Spinal cord (tissue), 10 donors: ENCODE measurements around the gene CNDP2. TPM values are rescaled to one million over a fixed set of nuclear protein-coding genes. Genes with fewer than 3 reads are reported as not detected.
"Not testable (repeated sequence)": the region's sequence is repeated elsewhere in the genome, so short reads cannot be mapped to it uniquely, and the experiment has no call there.

ENCODE experiments used
- DNase-seq, 6 donors: peaks; one replicate each; pipeline versions ENCODE4 v3.0.0 to v3.0.0-alpha.2; 2013 to 2015; ENCODE audit warnings: low spot score in 6 of 6, low read depth in 4 of 6
- H3K27ac ChIP-seq: one replicate; pipeline ENCODE4 v1.5.1; 2013; ENCODE audit warnings: low read depth, low read length, control low read depth
- H3K27me3 ChIP-seq: one replicate; pipeline ENCODE4 v1.6.1; 2013; ENCODE audit warnings: low read length; ENCODE audit not compliant: control insufficient read depth, insufficient read depth
- H3K36me3 ChIP-seq: one replicate; pipeline ENCODE4 v1.6.1; 2013; ENCODE audit warnings: low read length; ENCODE audit not compliant: control insufficient read depth, insufficient read depth
- H3K4me1 ChIP-seq: one replicate; pipeline ENCODE4 v1.6.1; 2013; ENCODE audit warnings: low read length; ENCODE audit not compliant: control insufficient read depth, insufficient read depth
- H3K4me3 ChIP-seq: one replicate; pipeline ENCODE4 v1.5.1; 2013; ENCODE audit warnings: low read depth, low read length, control low read depth
- H3K9me3 ChIP-seq: one replicate; pipeline ENCODE4 v1.6.1; 2013; ENCODE audit warnings: low read length; ENCODE audit not compliant: control insufficient read depth, insufficient read depth
- WGBS: methylation state at CpG from one replicate; pipeline ENCODE4 v1.1.5; 2013; ENCODE audit warnings: missing lambda C conversion rate; ENCODE audit not compliant: insufficient coverage; 5-methylcytosine and 5-hydroxymethylcytosine counted together
- polyA plus RNA-seq, 2 donors: library from polyadenylated mRNA; unstranded; fragments of 120-200 nt; gene quantifications; one replicate each; pipeline ENCODE4 v1.2.1, GENCODE V29; 2013; ENCODE audit not compliant: insufficient read length in 2 of 2
- total RNA-seq, 2 donors: library from RNA; depleted of rRNA in 1 of 2; stranded (reverse); fragments of 120-200 nt in 1 of 2; fragments of >200 nt in 1 of 2; gene quantifications; one replicate each; pipeline versions ENCODE4 v1.2.3 to v1.2.4, GENCODE V29; 2013 to 2014
- donor health status: healthy.

CNDP2 gene
- total and polyA plus RNA-seq, 4 donors: 66.4 to 135 (median 98.4) TPM

DNA sequence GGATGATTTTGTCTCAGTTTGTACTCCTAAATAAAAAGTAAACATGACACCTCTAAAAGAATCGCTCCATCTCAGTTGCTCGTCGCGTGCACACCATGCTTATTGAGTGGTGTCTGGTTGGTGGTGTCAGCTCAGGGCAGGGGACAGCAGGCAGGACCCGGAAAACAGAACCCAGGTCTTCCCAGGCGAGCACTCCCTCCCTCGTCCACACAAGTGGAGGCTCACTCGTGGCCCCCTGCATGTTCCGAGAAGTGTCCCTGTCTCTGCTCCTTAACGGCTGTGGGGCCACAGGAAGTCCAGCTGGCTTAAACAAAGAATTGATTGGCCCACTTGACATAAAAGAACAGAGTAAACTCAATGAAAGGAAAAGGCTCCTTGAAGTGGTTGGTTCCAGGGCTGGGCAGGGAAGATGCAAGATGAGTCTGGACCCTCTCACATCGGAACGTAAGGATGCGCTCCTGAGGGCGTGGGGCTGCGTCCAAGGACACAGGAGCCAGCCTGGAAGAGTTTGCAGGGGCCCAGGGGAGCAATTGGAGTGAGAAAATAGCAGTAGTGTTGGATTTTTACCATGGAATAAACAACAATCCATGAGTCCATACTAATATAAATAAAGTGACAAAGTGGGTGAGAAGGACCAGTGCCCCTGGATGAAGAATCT lies 25.0 kb downstream of the CNDP2 start:
- 95% methylated on average over 13 of the region's 15 CpGs for WGBS
- Histone ChIP-seq H3K9me3 (no peaks in the 10 kb centered on the region), H3K27me3 (no peaks in the 10 kb centered on the region), H3K36me3 (peaks cover 60% of the 10 kb centered on the region), H3K27ac (no peak overlapping the region), H3K4me1 (peaks cover 4% of the 10 kb centered on the region), H3K4me3 (no peak overlapping the region)
- no peak for DNase-seq

DNA sequence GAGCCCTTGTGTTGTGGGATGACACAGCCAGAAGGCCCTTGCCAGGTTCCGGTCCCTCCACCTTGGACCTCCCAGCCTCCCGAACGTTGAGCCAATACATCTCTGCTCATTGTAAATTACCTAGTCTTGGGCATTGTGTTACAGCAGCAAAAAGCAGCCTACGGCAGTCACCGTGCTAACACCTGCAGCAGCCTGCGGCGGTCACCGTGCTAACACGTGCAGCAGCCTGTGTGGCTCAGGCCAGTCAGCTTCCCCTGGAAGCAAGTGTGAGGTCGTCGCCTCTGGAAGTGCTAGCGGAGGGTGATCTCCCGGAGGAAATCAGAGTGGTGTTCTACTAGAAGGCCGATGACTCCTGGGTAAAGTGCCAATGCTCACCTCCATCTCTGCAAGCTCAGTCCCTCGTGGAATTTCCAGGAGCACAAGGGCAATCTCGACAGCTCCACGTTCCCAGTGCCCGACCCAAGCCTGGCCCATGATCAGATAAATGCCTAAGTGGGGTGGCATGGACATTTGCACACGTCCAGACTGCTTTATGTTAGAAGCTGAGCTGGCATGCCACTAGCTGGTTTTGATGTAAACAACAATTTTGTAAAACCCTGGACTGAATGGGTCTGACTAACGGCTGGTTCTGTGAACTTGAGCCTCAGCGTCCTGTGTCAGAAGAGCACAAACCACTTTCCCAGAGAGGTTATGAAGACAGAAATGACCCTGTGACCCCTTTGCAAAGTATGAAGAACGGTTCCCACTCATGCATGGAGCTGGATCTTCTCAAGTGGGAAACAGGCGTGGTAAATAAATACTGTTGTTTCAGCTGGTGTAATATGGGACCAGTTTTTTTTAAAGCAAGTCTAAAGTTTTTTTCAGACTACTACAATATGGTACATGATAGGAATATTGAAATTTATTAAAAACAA lies 26.7 kb downstream of the CNDP2 start:
- no peak overlapping the region for H3K4me3 ChIP-seq
- WGBS: 88% methylated on average over 21 of the region's 23 CpGs
- H3K27ac ChIP-seq: no peak overlapping the region
- H3K4me1 ChIP-seq: peaks cover 4% of the 10 kb centered on the region
- peak in 1 of 6 donors; percentile 22 for DNase-seq
- no peaks in the 10 kb centered on the region for H3K9me3 ChIP-seq
- no peaks in the 10 kb centered on the region for H3K27me3 ChIP-seq
- peaks cover 45% of the 10 kb centered on the region for H3K36me3 ChIP-seq

DNA sequence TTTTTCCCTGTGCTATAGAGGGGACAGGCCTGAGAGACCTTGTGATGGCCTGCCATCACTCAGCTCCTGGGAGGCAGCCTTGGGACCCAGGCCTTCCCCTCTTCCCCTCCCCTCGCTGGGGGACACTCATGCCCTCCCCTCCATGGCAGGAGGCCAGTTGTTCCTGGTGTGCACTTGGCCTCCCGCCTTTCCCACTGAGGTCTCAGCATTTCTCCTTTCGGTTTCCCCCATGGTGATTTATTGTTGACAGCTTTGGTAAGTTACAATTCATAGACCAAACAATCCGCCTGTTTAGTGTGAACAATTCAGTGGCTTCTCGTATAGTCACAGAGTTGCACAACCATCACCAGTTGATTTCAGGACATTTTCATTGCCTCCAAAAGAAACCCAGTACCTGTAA lies 27.9 kb downstream of the CNDP2 start:
- Histone ChIP-seq H3K27ac (peak overlapping the region; percentile 3), H3K9me3 (no peaks in the 10 kb centered on the region), H3K36me3 (peaks cover 33% of the 10 kb centered on the region), H3K27me3 (no peaks in the 10 kb centered on the region), H3K4me3 (no peak overlapping the region), H3K4me1 (peaks cover 4% of the 10 kb centered on the region)
- DNase-seq: peak in 2 of 6 donors; percentile 11 to 51
- WGBS: 38% methylated on average over 2 of the region's 5 CpGs

DNA sequence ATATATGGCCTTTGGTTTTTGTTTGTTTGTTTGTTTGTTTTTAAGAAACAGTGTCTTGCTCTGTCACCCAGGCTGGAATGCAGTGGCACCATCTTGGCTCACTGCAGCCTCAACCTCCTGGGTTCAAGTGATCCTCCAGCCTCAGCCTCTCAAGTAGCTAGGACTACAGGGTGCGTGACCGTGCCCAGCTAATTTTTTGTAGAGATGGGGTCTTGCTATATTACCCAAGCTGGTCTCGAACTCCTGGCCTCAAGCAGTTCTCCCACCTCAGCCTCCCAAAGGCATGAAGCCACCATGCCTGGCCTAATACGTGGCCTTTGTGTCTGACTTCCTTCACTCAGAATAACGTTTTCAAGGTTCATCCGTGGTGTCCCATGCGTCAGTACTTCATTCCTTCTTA lies 28.8 kb downstream of the CNDP2 start:
- H3K27ac ChIP-seq, DNase-seq, H3K4me3 ChIP-seq, H3K4me1 ChIP-seq, H3K9me3 ChIP-seq, H3K27me3 ChIP-seq: not testable (repeated sequence)
- peaks cover 25% of the 10 kb centered on the region for H3K36me3 ChIP-seq
- WGBS: 89% methylated on average over 1 of the region's 7 CpGs

DNA sequence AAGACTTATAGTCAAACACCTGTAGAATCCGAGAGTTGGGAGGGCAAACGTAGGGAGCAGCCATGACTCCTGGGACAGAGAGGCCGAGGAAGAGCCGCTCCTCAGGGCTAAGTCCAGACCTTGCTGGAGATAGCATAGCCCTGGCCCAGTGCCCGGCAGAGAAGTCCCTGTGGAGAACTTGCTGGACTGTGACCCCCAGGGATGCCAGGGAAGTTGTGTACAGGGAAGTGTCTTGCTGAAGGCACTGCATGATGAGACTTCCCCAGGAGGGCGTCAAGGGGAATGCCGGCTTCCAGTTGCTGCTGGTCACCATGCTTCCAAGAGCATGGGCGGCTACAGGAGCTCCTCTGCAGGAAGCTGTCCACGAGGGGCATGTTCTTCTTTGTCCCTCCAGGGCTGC lies 29.6 kb downstream of the CNDP2 start:
- Histone ChIP-seq H3K9me3 (no peaks in the 10 kb centered on the region), H3K4me1 (peaks cover 4% of the 10 kb centered on the region), H3K4me3 (no peak overlapping the region), H3K27me3 (no peaks in the 10 kb centered on the region), H3K36me3 (peaks cover 17% of the 10 kb centered on the region), H3K27ac (no peak overlapping the region)
- WGBS: 94% methylated on average over 9 of the region's 9 CpGs
- DNase-seq: no peak

DNA sequence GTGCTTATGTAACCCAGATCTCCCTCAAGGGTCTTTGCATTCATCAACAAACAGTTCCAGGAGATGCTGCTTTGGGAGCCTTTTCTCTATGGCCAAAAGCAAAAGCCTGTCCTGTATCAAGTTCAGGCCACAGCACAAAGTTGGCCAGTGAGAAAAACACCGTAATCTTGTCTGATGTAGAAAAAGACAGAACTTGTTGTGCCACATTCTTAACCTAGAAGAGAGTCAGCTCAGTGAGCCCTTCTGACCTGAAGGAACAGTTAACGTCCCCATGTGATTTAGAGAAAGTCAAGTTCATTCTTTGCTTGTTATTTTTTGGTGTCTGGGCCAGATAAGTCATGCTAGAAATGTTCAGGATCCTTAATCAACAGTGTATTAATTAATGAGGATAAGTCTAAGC lies 30.3 kb downstream of the CNDP2 start:
- Histone ChIP-seq H3K4me3 (no peak overlapping the region), H3K27me3 (no peaks in the 10 kb centered on the region), H3K4me1 (peaks cover 4% of the 10 kb centered on the region), H3K27ac (no peak overlapping the region), H3K9me3 (no peaks in the 10 kb centered on the region), H3K36me3 (peaks cover 11% of the 10 kb centered on the region)
- WGBS: 83% methylated on average over 2 of the region's 2 CpGs
- DNase-seq: no peak

DNA sequence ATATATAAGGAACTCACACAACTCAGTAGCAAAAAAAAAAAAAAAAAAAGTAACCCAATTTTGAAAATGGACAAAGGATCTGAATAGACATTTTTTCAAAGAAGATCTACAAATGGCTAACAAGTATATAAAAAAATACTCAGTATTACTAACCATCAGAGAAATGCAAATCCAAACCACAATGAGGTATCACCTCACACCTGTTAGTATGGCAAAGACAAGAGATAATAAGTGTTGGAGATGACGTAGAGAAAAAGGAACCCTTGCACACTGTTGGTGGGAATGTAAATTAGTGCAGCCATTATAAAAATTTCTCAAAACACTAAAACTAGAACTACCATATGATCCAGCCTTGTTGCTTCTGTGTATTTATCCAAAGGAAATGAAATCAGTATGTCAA lies 32.3 kb downstream of the CNDP2 start:
- Histone ChIP-seq H3K27me3 (no peaks in the 10 kb centered on the region), H3K4me1 (peaks cover 4% of the 10 kb centered on the region), H3K9me3 (no peaks in the 10 kb centered on the region), H3K36me3 (peaks cover 2% of the 10 kb centered on the region), H3K4me3 (no peak overlapping the region), H3K27ac (no peak overlapping the region)
- no peak for DNase-seq
- no CpG with 5 or more reads among the region's 1 CpG for WGBS

DNA sequence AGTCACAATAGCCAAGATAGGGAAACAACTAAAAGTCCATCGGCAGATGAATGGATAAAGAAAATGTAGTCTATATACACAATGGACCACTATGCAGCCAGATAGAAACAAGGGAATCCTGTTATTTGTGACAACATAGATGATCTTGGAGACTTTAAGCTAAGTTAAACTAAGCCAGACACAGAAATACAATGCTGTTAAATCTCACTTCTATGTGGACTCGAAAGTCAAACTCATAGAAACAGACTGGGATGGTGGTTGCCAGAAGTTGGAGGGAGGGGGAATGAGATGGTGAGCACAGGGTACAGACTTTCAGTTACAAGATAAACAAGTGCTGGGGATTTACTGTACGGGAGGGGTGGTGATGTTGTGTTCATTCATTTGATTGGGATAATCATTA lies 32.8 kb downstream of the CNDP2 start:
- Histone ChIP-seq H3K9me3 (no peaks in the 10 kb centered on the region), H3K27me3 (no peaks in the 10 kb centered on the region), H3K4me1 (peaks cover 3% of the 10 kb centered on the region), H3K36me3 (peaks cover 1% of the 10 kb centered on the region), H3K27ac (no peak overlapping the region), H3K4me3 (no peak overlapping the region)
- DNase-seq: no peak
- no CpG with 5 or more reads among the region's 3 CpGs for WGBS

DNA sequence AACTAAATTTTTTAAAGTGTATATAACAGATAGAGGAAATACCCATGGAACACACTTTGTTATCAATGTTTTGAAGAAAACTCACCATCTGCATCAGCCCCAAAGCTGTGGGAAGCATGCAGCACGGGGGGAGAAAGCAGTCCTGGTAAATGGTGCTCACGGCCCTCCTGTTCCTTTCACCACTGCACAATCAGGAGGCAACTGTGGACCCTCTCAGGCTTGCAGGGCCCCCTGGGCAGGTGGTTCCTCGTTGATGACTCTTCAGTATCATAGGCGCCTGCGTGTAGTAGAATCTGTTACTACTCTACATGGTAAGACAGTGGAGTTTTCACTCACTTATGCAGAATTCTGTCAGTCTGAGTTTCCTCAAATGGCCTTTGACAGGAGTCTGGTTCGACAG lies 33.2 kb downstream of the CNDP2 start:
- 89% methylated on average over 5 of the region's 6 CpGs for WGBS
- Histone ChIP-seq H3K27me3 (no peaks in the 10 kb centered on the region), H3K9me3 (no peaks in the 10 kb centered on the region), H3K36me3 (no peaks in the 10 kb centered on the region), H3K4me3 (no peak overlapping the region), H3K4me1 (no peaks in the 10 kb centered on the region), H3K27ac (no peak overlapping the region)
- DNase-seq: no peak
